HUDEP-2 (cell line): ENCODE data around the gene SHC2.
"Not testable (repeated sequence)": the region's sequence is repeated elsewhere in the genome, so short reads cannot be mapped to it uniquely, and the experiment has no call there.

ENCODE experiments used
- DNase-seq, 76 experiments: peaks; one replicate each; lab custom pipeline; 2025; ENCODE audit not compliant: unreplicated experiment in 76 of 76; lab: John Stamatoyannopoulos, UW

Gene SHC2

DNA sequence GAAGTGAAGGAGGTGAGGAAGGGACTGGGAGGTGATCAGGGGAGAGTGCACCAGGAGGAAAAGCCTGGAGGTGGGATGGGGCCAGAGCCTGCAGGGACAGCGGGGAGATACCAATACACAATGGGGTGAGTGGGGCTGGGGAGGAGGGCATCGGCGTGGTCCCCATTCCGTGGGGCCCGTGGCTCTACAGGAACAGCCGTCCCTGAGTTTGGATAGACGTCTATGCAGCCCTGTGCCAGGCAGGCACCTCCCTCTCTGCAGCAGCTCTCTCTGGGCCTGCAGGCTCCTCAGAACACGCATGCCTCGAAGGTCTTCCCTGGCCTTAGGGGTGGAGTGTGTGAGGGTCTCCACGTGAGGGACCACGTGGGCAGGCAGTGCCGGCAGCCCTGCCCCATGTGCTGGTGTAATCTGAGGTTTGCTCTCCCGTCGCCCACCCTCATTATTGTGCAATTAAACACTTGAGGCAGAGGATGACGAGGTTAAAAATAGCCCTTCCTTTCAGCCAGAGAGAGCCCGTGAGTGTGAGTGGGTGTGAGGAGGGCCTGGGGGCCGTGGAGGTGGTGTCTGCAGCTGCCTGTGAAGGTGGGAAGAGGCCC is 68.4 kb downstream of the SHC2 start:
- DNase-seq = no peak

DNA sequence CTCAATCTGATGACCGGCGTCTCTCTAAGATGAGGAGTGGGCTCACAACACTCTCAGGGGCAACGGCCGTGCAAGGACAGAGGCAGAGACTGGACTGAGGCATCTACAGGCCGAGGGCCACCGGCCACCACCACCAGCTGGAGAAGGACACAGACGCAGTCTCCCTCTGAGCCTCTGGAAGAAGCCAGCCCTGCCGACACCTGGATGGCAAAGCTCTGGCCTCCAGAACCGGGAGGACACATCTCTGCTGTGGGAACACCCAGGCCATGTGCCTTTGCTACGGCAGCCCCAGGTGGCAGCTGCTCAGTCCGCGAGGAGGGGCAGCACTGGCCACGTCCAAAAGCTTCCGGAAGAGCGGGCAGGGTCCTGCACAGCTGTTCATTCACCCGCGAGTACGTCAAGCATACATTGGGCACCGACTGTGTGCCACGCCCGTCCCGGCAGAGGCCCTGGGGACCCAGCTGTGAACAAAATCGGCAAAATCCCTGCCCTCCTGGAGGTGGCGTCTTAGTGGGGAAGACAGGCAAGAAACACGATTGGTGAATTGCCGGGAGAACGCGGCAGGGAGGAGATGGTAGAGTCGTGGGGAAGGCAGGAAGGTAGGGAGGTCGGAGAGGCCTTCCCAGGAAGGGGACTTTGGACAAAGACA is 69.0 kb downstream of the SHC2 start:
- no peak for DNase-seq

DNA sequence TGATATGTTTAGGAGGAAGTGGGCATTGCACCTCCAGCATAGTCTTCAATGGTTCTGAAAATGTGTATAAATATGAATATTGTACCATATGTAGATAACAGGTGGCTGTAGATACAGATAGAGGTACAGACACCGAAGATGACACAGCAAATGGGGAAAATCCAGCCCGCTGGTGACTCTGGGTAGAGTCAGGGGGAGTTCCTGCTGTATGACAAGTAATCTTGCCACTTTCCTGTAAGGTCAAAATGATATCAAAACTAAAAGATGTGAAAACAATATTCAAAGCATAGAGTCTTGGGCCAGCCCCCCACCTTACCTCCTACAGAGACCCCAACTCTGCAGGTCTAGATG is 69.7 kb downstream of the SHC2 start:
- DNase-seq = no peak

DNA sequence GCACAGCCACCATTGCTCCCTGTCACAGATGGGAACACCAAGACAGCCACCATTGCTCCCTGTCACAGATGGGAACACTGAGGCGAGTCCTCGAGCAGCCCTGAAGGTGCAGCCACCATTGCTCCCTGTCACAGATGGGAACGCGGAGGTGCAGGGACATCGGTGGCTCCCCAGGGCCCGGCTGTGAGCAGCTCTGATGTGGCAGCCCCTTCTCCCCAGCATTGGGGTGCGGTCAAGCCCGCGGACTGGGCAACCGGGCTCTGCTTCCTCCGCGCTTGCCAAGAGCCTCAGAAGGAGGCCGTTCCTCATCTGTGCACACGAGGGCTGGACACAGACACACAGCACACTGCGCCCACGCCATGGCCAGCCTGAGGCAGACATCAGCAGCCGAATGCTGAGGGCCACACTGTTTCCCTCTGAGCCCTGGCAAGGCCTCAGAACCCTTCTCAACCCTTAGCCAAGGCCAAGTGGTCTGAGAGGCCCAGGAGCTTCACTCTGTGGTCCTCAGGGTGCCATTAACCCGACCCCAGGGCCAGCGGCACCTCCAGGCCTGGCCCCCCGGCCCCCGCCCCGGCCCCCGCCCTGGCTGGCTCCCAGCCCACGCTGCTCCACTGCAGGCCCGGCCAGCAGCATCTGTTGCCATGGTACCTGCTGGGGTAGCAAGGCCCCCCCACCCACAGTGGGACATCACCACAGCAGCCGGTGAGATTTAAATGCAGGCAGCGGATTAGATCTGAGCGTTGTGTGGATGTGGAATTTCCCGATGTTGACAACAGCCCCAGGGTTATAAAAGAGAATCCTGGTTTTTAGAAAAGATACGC is 70.2 kb downstream of the SHC2 start:
- DNase-seq = no peak

DNA sequence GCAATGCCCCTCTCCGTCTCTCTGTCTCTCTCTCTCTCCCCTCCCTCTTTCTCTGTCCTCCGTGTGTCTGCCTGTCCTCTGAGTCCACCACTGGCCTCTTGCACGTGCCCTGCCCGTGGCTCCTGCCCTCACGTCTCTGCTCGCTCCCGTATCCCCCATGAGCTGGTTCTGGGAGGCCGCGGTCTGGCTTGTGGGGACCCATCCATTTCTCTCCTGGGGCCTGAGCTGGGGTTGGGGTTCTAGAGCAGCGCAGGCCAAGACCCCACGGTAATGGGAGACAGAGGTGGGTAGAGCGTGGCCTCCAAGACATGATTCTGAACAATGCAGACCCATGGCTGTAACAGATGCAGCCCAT is 70.9 kb downstream of the SHC2 start:
- no peak for DNase-seq

DNA sequence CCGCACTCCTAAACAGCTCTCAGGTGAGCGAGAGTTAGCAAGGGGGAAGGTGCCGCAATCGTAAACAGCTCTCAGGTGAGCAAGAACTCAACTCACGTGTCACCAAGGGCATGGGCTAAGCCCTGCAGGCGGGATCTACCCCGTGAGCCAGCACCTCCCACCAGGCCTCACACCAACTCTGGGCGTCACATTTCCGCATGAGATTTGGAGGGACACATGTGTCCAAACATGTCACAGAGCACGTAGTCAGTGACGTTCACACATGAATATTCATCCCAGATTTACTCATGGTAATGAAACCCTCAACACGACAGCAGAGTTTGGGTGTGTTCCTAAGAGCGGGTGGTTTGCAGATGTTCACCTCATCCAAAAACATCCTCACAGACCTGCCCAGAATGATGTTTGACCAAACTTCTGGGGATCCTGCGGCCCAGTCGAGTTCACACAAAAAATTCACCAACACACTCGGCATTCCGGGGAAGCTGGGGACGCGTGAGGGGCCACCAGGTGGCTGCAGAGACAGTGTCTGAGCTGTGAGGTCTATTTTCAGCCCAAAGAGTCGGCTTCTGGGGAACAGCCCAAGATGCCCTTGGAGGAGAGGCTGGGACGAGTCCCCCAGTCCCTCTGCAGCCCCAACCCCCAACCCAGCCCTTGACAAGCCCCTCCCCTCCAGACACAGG is 71.4 kb downstream of the SHC2 start:
- DNase-seq = no peak

DNA sequence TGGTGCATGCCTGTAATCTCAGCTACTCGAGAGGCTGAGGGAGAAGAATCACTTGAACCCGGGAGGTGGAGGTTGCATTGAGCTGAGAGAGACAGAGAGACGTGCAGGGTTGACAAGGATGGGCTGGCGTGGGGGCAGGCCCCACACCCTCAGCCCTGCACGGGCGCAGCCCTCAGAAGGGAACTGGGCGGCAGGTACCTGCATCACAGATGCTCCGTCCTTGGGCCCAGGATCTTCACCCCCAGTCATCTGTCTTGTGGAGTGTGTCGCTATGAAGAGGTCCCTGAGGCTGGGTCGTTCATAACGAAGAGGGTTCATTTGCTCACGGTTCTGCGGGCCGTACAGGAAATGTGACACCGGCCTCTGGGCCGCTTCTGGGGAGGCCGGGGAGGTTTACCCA is 72.1 kb downstream of the SHC2 start:
- no peak for DNase-seq

DNA sequence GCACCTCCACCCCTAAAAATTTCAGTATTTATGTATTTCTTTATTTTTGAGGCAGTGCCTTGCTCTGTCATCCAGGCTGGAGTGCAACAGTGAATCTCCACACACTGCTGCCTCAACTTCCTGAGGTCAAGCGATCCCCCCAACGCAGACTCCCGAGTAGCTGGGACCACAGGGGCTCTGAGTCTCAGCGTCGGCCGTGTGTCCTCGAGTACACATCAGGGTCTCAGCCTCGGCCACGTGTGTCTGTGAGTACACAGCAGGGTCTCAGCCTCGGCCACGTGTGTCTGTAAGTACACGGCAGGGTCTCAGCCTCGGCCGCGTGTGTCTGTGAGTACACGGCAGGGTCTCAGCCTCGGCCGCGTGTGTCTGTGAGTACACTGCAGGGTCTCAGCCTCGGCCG is 73.1 kb downstream of the SHC2 start:
- DNase-seq = no peak

DNA sequence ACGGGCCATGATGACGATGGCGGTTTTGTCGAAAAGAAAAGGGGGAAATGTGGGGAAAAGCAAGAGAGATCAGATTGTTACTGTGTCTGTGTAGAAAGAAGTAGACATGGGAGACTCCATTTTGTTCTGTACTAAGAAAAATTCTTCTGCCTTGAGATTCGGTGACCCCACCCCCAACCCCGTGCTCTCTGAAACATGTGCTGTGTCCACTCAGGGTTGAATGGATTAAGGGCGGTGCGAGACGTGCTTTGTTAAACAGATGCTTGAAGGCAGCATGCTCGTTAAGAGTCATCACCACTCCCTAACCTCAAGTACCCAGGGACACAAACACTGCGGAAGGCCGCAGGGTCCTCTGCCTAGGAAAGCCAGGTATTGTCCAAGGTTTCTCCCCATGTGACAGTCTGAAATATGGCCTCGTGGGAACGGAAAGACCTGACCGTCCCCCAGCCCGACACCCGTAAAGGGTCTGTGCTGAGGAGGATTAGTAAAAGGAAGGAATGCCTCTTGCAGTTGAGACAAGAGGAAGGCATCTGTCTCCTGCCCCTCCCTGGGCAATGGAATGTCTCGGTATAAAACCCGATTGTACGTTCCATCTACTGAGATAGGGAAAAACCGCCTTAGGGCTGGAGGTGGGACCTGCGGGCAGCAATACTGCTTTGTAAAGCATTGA is 74.1 kb downstream of the SHC2 start:
- DNase-seq = not testable (repeated sequence)

DNA sequence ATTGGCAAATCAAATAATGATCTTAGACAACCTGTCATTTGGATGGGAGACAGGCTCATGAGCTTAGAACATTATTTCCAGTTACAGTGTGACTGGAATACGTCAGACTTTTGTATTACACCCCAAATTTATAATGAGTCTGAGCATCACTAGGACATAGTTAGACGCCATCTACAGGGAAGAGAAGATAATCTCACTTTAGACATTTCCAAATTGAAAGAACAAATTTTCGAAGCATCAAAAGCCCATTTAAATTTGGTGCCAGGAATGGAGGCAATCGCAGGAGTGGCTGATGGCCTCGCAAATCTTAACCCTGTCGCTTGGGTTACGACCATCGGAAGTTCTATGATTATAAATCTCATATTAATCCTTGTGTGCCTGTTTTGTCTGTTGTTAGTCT is 74.6 kb downstream of the SHC2 start:
- DNase-seq = not testable (repeated sequence)

DNA sequence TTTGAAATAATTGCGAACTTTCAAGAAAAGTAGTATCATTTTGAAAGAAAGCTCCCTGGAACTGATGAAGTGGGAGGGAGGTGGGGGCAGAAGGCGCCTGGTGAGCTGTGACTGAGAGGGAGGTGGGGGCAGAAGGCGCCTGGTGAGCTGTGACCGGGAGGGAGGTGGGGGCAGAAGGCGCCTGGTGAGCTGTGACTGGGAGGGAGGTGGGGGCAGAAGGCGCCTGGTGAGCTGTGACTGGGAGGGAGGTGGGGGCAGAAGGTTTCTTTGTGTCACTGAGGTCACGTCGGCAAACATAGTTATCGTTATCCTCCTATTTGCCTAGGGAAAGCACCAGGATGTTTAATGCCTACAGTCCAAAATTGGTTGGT is 76.0 kb downstream of the SHC2 start:
- no peak for DNase-seq

DNA sequence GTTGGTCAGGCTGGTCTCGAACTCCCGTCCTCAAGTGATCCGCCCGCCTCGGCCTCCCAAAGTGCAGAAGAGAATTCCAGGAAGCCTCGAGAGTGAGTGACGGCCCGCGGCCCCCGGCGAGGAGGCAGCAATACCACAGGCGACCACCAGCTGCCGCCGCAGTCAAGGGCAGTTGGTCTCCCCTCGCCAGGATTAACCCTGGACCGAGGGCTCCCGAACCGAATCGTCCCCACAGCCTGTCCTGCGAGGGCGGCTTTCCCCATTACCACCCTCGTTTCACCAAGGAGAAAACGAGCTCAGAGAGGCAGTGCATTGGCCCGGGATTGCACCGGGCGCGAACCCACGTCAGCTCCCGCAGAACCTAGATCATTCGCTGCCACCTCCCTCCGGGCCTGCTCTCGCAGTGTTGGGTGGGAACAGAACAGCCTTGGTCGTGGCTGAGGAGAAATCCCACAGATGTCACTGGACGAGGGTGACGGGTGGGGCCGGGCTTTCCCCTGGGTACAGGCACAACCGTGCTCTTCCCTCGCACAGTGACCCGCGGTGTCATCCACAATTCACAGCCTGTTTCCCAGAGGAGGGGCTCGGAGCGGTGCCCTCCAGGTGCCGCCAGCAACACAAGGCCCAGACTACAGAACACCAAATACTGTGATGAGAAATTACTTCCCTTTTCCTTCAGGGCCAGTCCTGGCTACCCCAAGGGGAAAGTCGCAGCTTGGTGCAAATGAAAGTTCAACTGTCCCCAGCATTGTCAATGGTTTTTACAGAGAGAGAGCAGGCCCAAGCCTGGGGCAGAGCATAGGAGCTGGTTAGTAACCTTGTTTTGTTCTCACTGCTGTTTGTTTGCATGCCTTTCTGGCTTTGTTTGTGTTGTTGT is 76.7 kb downstream of the SHC2 start:
- peak in 3 of 76 experiments; percentile 12 to 13 (median 12) for DNase-seq

DNA sequence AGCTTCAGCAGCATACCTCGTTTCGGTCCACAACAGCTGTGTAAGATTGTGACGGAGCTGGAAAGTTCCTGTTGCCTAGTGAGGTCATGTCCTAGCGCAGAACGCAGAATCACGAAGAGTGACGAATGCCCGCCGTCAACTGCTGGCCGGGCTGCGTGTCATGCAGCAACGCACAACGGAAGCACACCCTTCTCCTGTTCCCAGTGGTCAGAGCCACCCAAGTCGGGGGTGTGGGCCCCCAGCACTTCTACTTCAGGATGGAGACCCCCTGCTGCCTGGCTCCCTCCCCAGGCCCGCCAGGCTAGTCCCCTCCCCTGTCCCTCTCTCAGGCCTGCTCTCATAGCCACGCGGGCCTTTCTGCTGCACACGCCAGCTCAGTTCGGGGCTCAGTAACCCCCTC is 77.8 kb downstream of the SHC2 start:
- no peak for DNase-seq

DNA sequence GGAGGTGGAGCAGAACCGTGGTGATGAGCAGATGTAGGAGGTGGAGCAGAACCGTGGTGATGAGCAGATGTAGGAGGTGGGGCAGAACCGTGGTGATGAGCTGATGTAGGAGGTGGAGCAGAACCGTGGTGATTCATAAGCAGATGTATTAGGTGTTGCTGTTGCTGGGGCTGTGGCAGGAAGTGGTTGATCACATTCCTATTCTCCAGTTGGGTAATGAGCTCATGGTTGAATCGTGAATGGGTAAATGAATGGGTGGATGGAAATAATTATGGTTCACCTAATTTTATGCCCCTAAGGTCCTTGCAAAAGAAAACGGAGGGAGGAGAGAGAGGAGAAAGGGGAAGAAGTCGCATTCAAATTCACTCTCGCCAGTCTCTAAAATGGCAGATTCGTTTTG is 78.3 kb downstream of the SHC2 start:
- not testable (repeated sequence) for DNase-seq

DNA sequence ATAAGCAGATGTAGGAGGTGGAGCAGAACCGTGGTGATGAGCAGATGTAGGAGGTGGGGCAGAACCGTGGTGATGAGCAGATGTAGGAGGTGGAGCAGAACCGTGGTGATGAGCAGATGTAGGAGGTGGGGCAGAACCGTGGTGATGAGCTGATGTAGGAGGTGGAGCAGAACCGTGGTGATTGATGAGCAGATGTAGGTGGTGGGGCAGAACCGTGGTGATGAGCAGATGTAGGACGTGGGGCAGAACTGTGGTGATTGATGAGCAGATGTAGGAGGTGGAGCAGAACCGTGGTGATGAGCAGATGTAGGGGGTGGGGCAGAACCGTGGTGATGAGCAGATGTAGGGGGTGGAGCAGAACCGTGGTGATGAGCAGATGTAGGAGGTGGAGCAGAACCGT is 78.9 kb downstream of the SHC2 start:
- DNase-seq = not testable (repeated sequence)

DNA sequence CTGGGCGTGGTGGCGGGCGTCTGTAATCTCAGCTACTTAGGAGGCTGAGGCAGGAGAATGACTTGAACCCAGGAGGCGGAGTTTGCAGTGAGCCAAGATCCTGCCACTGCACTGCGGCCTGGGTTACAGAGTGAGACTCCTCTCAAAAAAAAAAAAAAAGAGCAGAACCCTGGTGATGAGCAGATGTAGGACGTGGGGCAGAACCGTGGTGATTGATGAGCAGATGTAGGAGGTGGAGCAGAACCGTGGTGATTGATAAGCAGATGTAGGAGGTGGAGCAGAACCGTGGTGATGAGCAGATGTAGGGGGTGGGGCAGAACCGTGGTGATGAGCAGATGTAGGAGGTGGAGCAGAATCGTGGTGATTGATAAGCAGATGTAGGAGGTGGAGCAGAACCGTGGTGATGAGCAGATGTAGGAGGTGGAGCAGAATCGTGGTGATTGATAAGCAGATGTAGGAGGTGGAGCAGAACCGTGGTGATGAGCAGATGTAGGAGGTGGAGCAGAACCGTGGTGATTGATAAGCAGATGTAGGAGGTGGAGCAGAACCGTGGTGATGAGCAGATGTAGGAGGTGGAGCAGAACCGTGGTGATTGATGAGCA is 80.1 kb downstream of the SHC2 start:
- DNase-seq = not testable (repeated sequence)

DNA sequence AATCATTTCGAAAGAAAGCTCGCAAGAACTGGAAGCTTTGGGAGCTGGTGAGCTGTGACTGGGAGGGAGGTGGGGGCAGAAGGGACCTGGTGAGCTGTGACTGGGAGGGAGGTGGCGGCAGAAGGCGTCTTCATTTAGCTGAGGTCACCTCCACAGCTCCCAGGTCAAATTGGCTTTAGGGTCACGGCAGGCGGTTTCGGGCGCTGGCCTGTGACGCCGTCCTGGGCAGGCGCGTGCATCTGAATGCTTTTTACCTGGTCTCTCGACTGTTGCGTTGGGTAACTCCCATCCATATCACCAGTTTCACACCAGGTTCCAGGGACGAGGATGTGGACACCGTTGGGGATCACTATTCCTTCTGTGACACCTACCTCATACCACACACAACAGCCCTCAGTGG is 81.0 kb downstream of the SHC2 start:
- no peak for DNase-seq

DNA sequence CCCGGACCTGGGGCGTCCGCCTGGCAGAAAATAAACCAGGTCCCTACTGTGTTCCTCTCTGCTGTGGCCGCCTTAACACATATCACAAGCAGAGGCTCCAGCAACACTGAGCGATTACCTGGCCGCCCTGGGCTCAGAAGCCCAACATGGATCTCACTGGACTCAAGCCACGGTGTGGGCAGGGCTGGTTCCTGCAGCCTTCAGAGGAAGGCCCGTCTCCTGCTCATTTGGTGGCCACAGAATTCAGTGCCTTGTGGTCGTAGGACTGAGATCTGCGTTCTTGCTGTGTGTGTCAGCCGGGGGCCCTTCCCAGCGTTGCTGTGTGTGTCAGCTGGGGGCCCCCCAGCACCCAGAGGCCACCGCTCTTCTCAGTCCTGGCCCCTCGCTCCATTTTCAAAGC is 82.1 kb downstream of the SHC2 start:
- no peak for DNase-seq

DNA sequence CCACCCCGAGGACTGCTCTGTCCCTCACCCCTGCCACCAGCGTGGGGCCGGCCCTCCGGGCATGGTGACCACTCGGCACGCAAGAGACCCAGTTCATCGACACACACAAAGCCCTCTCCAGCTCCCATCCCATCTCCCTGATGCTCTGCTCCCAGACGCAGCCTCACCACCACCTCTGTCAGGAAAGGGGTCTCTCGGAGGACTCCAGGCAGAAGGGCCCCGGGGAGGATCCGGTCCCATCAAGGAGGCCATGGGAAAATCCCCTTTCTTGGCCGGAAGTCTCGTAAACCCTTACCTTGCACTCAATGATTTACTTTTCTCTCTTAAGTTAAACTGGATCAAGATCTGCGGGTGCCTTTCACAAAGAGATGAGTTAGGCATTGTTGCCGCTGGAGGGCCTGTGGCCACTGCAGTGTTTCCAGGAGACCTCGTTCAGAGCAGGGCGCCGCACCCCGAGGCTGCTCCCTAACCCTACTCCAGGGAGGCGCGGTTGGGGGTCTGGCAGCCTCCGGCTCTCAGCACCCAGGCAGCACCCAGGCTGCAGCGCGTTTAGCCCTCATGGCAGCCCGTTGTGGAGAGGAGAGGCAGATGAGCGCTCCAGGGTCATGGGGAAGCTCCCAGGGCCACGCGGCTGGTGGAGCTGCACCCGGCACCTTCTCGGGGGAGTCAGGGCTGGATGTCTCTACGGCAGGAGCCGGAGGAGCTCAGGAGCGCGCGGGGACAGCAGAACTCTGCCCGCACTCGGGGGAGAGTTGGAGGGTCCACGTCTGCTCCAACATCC is 82.8 kb downstream of the SHC2 start:
- DNase-seq = no peak
